Fibroblast of lung (primary cell): ENCODE measurements around the gene EEPD1.

Experiments used
- CTCF ChIP-seq, 2 donors: IDR thresholded peaks in 1 of 2; conservative IDR thresholded peaks in 1 of 2; 1 replicate in 1 of 2; 2 replicates in 1 of 2; pipeline ENCODE4 v1.5.1; 2011 to 2012; ENCODE audit warnings: low read length in 2 of 2, control low read depth in 1 of 2, inconsistent platforms in 1 of 2, low read depth in 1 of 2, mild to moderate bottlenecking in 1 of 2
- EZH2 ChIP-seq: IDR thresholded peaks from 2 replicates; pipeline ENCODE4 v1.5.1; 2012; ENCODE audit warnings: low read length, control low read depth, mild to moderate bottlenecking; ENCODE audit errors: missing control alignments

- no peak for TF ChIP-seq CTCF (conservative IDR thresholded peaks at IDR 0.05 in 1 of 2, IDR thresholded peaks at IDR 0.05 in 1 of 2; ENCODE audit: low read depth in 1 of 2, low read length in 2 of 2)
- TF ChIP-seq EZH2: no peak
Measured at GRCh38 chr7:36205803-36206202, 52.7 kb downstream of the EEPD1 start.
